DOHH2 (cell line): ENCODE measurements around the gene DENND11.

ENCODE experiments used
- H3F3A ChIP-seq: fragments of 200-600 bp; sonication (generic), shearing (Covaris generic); 2 replicates; pipeline ENCODE4 v1.6.0; 2016; ENCODE audit warnings: antibody characterized with exemption, mild to moderate bottlenecking; ENCODE audit not compliant: control insufficient read depth, insufficient read depth
- H3K27ac ChIP-seq: fragments of 200-600 bp; sonication (generic); 2 replicates; pipeline ENCODE4 v1.5.1; 2014; ENCODE audit warnings: low read depth, mild to moderate bottlenecking, low read length, moderate library complexity
- H3K27me3 ChIP-seq: fragments of 200-600 bp; sonication (generic); 2 replicates; pipeline ENCODE4 v1.6.1; 2014; ENCODE audit warnings: mild to moderate bottlenecking, low read length, mixed read lengths; ENCODE audit not compliant: control insufficient read depth
- H3K36me3 ChIP-seq: fragments of 200-600 bp; sonication (generic); 2 replicates; pipeline ENCODE4 v1.6.1; 2014; ENCODE audit warnings: mild to moderate bottlenecking, low read length, moderate library complexity, mixed read lengths; ENCODE audit not compliant: control insufficient read depth
- H3K4me1 ChIP-seq: fragments of 200-600 bp; sonication (generic); 2 replicates; pipeline ENCODE4 v1.6.1; 2014; ENCODE audit warnings: mild to moderate bottlenecking, low read length, mixed read lengths; ENCODE audit not compliant: control insufficient read depth
- H3K4me2 ChIP-seq: fragments of 200-600 bp; sonication (generic); 2 replicates; pipeline ENCODE4 v1.6.0; 2014; ENCODE audit warnings: mild to moderate bottlenecking, low read length, moderate library complexity
- H3K4me3 ChIP-seq: fragments of 200-600 bp; sonication (generic); 2 replicates; pipeline ENCODE4 v1.5.1; 2014; ENCODE audit warnings: mild to moderate bottlenecking, low read length, mixed read lengths
- H3K79me2 ChIP-seq: fragments of 200-600 bp; sonication (generic); 2 replicates; pipeline ENCODE4 v1.6.1; 2014; ENCODE audit warnings: mild to moderate bottlenecking, low read length, mixed read lengths; ENCODE audit not compliant: control insufficient read depth
- H3K9me2 ChIP-seq: fragments of 200-600 bp; sonication (generic); replicated peaks from 2 replicates; pipeline ENCODE4 v1.6.1; 2014; ENCODE audit warnings: mild to moderate bottlenecking, low read length, mixed read lengths; ENCODE audit not compliant: control insufficient read depth
- H3K9me3 ChIP-seq: fragments of 200-600 bp; sonication (generic); 2 replicates; pipeline ENCODE4 v1.6.1; 2014; ENCODE audit warnings: antibody characterized with exemption, low read length, mixed read lengths; ENCODE audit not compliant: control insufficient read depth, insufficient read depth
- H4K20me1 ChIP-seq: fragments of 200-600 bp; sonication (generic); 2 replicates; pipeline ENCODE4 v1.6.0; 2014; ENCODE audit warnings: low read depth, mild to moderate bottlenecking, antibody characterized with exemption, low read length, moderate library complexity; ENCODE audit not compliant: control insufficient read depth, insufficient read depth
- EZH2phosphoT487 ChIP-seq: fragments of 200-600 bp; sonication (generic); IDR thresholded peaks from 2 replicates; pipeline ENCODE4 v1.6.1; 2017; ENCODE audit warnings: borderline replicate concordance, mild to moderate bottlenecking, antibody characterized with exemption, low read length, moderate library complexity, mixed read lengths
- TF ChIP-seq, protein P1 (sequence below): fragments of 200-600 bp; sonication (generic); IDR thresholded peaks from one replicate; pipeline ENCODE4 v1.5.1; 2014; ENCODE audit warnings: antibody characterized with exemption, mild to moderate bottlenecking, low read depth, low read length; ENCODE audit not compliant: poor library complexity, severe bottlenecking

DENND11 gene

DNA sequence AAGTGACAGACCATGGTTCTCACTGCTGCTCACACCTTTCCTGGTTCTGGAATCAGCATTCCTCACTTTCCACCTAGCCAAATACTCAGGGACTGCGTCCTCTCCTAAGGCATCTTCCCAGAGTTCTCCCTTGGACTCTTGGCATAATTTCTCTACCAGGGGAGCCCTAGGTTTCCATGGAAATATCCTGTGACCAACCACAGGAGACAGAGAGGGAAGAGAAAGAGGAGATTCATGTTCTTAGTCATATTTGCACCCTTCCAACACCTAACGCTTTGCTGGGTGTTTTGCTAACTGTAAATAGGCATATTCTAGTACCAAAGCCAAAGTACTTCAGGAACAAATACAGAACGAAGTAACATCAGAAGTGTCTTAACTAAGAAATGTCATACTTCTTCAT, 28.6 kb downstream of the DENND11 start:
- H3K27me3 ChIP-seq = 0 out of 2 replicates have a peak, but pooled peaks cover 3% of the 10 kb centered on the region
- H3K4me3 ChIP-seq = no peak overlapping the region
- no peaks in the 10 kb centered on the region for H3F3A ChIP-seq
- no peaks in the 10 kb centered on the region for H3K79me2 ChIP-seq
- no peak overlapping the region for H3K4me2 ChIP-seq
- no peaks in the 10 kb centered on the region for H4K20me1 ChIP-seq
- TF ChIP-seq, protein P1, sequence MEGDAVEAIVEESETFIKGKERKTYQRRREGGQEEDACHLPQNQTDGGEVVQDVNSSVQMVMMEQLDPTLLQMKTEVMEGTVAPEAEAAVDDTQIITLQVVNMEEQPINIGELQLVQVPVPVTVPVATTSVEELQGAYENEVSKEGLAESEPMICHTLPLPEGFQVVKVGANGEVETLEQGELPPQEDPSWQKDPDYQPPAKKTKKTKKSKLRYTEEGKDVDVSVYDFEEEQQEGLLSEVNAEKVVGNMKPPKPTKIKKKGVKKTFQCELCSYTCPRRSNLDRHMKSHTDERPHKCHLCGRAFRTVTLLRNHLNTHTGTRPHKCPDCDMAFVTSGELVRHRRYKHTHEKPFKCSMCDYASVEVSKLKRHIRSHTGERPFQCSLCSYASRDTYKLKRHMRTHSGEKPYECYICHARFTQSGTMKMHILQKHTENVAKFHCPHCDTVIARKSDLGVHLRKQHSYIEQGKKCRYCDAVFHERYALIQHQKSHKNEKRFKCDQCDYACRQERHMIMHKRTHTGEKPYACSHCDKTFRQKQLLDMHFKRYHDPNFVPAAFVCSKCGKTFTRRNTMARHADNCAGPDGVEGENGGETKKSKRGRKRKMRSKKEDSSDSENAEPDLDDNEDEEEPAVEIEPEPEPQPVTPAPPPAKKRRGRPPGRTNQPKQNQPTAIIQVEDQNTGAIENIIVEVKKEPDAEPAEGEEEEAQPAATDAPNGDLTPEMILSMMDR = no peak
- no peak for TF ChIP-seq EZH2phosphoT487
- no peak overlapping the region for H3K27ac ChIP-seq
- no peaks in the 10 kb centered on the region for H3K36me3 ChIP-seq
- H3K9me3 ChIP-seq = no peaks in the 10 kb centered on the region
- H3K4me1 ChIP-seq = peaks cover 3% of the 10 kb centered on the region; the same call in 1 of the 2 replicates
- H3K9me2 ChIP-seq = no peaks in the 10 kb centered on the region

GRCh38 chr7:141671705-141672496, 30.1 kb downstream of the DENND11 start:
- H3K4me2 ChIP-seq = no peak overlapping the region
- H3K36me3 ChIP-seq = no peaks in the 10 kb centered on the region
- no peaks in the 10 kb centered on the region for H3K79me2 ChIP-seq
- H3K4me3 ChIP-seq = no peak overlapping the region
- H3K27ac ChIP-seq = no peak overlapping the region
- H3F3A ChIP-seq = no peaks in the 10 kb centered on the region
- H4K20me1 ChIP-seq = no peaks in the 10 kb centered on the region
- 0 out of 2 replicates have a peak, but pooled peaks cover 3% of the 10 kb centered on the region for H3K27me3 ChIP-seq
- H3K9me3 ChIP-seq = no peaks in the 10 kb centered on the region
- TF ChIP-seq EZH2phosphoT487 = no peak
- TF ChIP-seq, protein P1 = no peak
- H3K9me2 ChIP-seq = no peaks in the 10 kb centered on the region
- peaks cover 3% of the 10 kb centered on the region; the same call in 1 of the 2 replicates for H3K4me1 ChIP-seq

GRCh38 chr7:141668853-141669252, 33.1 kb downstream of the DENND11 start:
- H3K27me3 ChIP-seq = no peaks in the 10 kb centered on the region
- TF ChIP-seq EZH2phosphoT487 = no peak
- TF ChIP-seq, protein P1 = no peak
- H4K20me1 ChIP-seq = no peaks in the 10 kb centered on the region

More at GRCh38 chr7:141668853-141669252, 33.1 kb downstream of the DENND11 start:
- Histone ChIP-seq H3K27ac (no peak overlapping the region), H3K79me2 (no peaks in the 10 kb centered on the region), H3K4me2 (no peak overlapping the region), H3K9me3 (no peaks in the 10 kb centered on the region), H3K36me3 (no peaks in the 10 kb centered on the region), H3K9me2 (no peaks in the 10 kb centered on the region), H3K4me3 (no peak overlapping the region), H3F3A (no peaks in the 10 kb centered on the region), H3K4me1 (no peaks in the 10 kb centered on the region)
